Measurements from ENCODE around the gene HSP90AB1.

HSP90AB1 gene

GRCh38 chr6:44216677-44217331 is 30.1 kb upstream of the HSP90AB1 start, which contains the start of gene MYMX:
Gene MYMX, plus strand, starts transcription at chr6:44216926. Its CDS starts 546 bp downstream, at chr6:44217472.
- TF ChIP-seq POLR2A (IDR thresholded peaks at IDR 0.05; ENCODE audit: low read depth, low read length), result no peak
- TF ChIP-seq POLR2AphosphoS5 (IDR thresholded peaks at IDR 0.05; ENCODE audit: low read depth, low read length), result no peak
- TF ChIP-seq TAF1 (IDR thresholded peaks at IDR 0.05; ENCODE audit: borderline replicate concordance, low read depth, low read length), result no peak
- FAIRE-seq (no peak), DNase-seq (ENCODE audit: insufficient read length) (no peak)

GRCh38 chr6:44217332-44218143 is 29.4 kb upstream of the HSP90AB1 start:
- DNase-seq (ENCODE audit: insufficient read length) (no peak), FAIRE-seq (no peak)
- TF ChIP-seq POLR2A (IDR thresholded peaks at IDR 0.05; ENCODE audit: low read depth, low read length), result no peak
- no peak for TF ChIP-seq TAF1 (IDR thresholded peaks at IDR 0.05; ENCODE audit: borderline replicate concordance, low read depth, low read length)
- no peak for TF ChIP-seq POLR2AphosphoS5 (IDR thresholded peaks at IDR 0.05; ENCODE audit: low read depth, low read length)

- DNase-seq (ENCODE audit: insufficient read length) (peak; percentile 71), FAIRE-seq (peak; percentile 69)
Observed at GRCh38 chr6:44219053-44219814, 27.7 kb upstream of the HSP90AB1 start.

GRCh38 chr6:44219815-44220784 is 26.8 kb upstream of the HSP90AB1 start:
- FAIRE-seq, result no peak
- TF ChIP-seq POLR2AphosphoS5 (IDR thresholded peaks at IDR 0.05; ENCODE audit: low read depth, low read length) (no peak), TAF1 (IDR thresholded peaks at IDR 0.05; ENCODE audit: borderline replicate concordance, low read depth, low read length) (no peak), POLR2A (IDR thresholded peaks at IDR 0.05; ENCODE audit: low read depth, low read length) (no peak)
- DNase-seq (ENCODE audit: insufficient read length), result no peak

More at GRCh38 chr6:44219053-44219814, 27.7 kb upstream of the HSP90AB1 start:
- peak; percentile 79 for TF ChIP-seq POLR2A (IDR thresholded peaks at IDR 0.05; ENCODE audit: low read depth, low read length)
- peak; percentile 23; the same call in 1 of the 2 replicates for TF ChIP-seq TAF1 (IDR thresholded peaks at IDR 0.05; ENCODE audit: borderline replicate concordance, low read depth, low read length)
- TF ChIP-seq POLR2AphosphoS5 (IDR thresholded peaks at IDR 0.05; ENCODE audit: low read depth, low read length), result peak; percentile 60

GRCh38 chr6:44220913-44221290 is 26.0 kb upstream of the HSP90AB1 start:
- DNase-seq (ENCODE audit: insufficient read length), result no peak
- TF ChIP-seq TAF1 (IDR thresholded peaks at IDR 0.05; ENCODE audit: borderline replicate concordance, low read depth, low read length) (no peak), POLR2A (IDR thresholded peaks at IDR 0.05; ENCODE audit: low read depth, low read length) (no peak), POLR2AphosphoS5 (IDR thresholded peaks at IDR 0.05; ENCODE audit: low read depth, low read length) (no peak)
- no peak for FAIRE-seq

- FAIRE-seq (peak; percentile 24), DNase-seq (ENCODE audit: insufficient read length) (peak; percentile 72)
- TF ChIP-seq POLR2A (IDR thresholded peaks at IDR 0.05; ENCODE audit: low read depth, low read length), result no peak
- no peak for TF ChIP-seq POLR2AphosphoS5 (IDR thresholded peaks at IDR 0.05; ENCODE audit: low read depth, low read length)
- TF ChIP-seq TAF1 (IDR thresholded peaks at IDR 0.05; ENCODE audit: borderline replicate concordance, low read depth, low read length), result no peak
Observed at GRCh38 chr6:44221291-44221960, 25.5 kb upstream of the HSP90AB1 start.

- FAIRE-seq (no peak), DNase-seq (ENCODE audit: insufficient read length) (no peak)
- no peak for TF ChIP-seq POLR2AphosphoS5 (IDR thresholded peaks at IDR 0.05; ENCODE audit: low read depth, low read length)
- TF ChIP-seq POLR2A (IDR thresholded peaks at IDR 0.05; ENCODE audit: low read depth, low read length), result no peak
- TF ChIP-seq TAF1 (IDR thresholded peaks at IDR 0.05; ENCODE audit: borderline replicate concordance, low read depth, low read length), result no peak
Observed at GRCh38 chr6:44221961-44222335, 25.0 kb upstream of the HSP90AB1 start.

- DNase-seq (ENCODE audit: insufficient read length), result no peak
Observed at GRCh38 chr6:44222486-44223318, 24.2 kb upstream of the HSP90AB1 start.

GRCh38 chr6:44223319-44224028 is 23.4 kb upstream of the HSP90AB1 start, which contains the start of gene SLC29A1:
Gene SLC29A1, plus strand, starts transcription at chr6:44223595. Its CDS starts 3,719 bp downstream, at chr6:44227314.
- DNase-seq (ENCODE audit: insufficient read length), result peak; percentile 93
- peak; percentile 67 for FAIRE-seq
- TF ChIP-seq POLR2AphosphoS5 (IDR thresholded peaks at IDR 0.05; ENCODE audit: low read depth, low read length) (peak; percentile 36), POLR2A (IDR thresholded peaks at IDR 0.05; ENCODE audit: low read depth, low read length) (peak; percentile 68), TAF1 (IDR thresholded peaks at IDR 0.05; ENCODE audit: borderline replicate concordance, low read depth, low read length) (0 out of 2 replicates have a peak, but pooled peaks have one; percentile 20)

More at GRCh38 chr6:44222486-44223318, 24.2 kb upstream of the HSP90AB1 start:
- FAIRE-seq, result no peak
- TF ChIP-seq POLR2A (IDR thresholded peaks at IDR 0.05; ENCODE audit: low read depth, low read length), result no peak
